Measurements from ENCODE around the gene TARDBP.

TARDBP gene

GRCh38 chr1:11042065-11042464 is 29.6 kb downstream of the TARDBP start:
- DNase-seq, result no peak
- Histone ChIP-seq H3K36me3 (replicated peaks) (no peaks in the 10 kb centered on the region), H3K4me3 (ENCODE audit: low read depth, low read length) (no peak overlapping the region), H3K27me3 (replicated peaks) (no peaks in the 10 kb centered on the region), H3K27ac (no peak overlapping the region)
- in situ Hi-C loops (cut with HindIII; ENCODE audit: low pct_ligation_motif_present, low sequenced_read_pairs), result no loop called here
- TF ChIP-seq CTCF (IDR thresholded peaks at IDR 0.05; ENCODE audit: low read depth, low read length, missing control alignments), result no peak

GRCh38 chr1:11042995-11043874 is 30.8 kb downstream of the TARDBP start:
- DNase-seq, result no peak
- TF ChIP-seq CTCF (IDR thresholded peaks at IDR 0.05; ENCODE audit: low read depth, low read length, missing control alignments), result no peak
- H3K27me3 ChIP-seq (replicated peaks), result no peaks in the 10 kb centered on the region
- H3K4me3 ChIP-seq (ENCODE audit: low read depth, low read length), result no peak overlapping the region
- no peaks in the 10 kb centered on the region for H3K36me3 ChIP-seq (replicated peaks)
- H3K27ac ChIP-seq, result no peak overlapping the region
- in situ Hi-C loops (cut with HindIII; ENCODE audit: low pct_ligation_motif_present, low sequenced_read_pairs), result no loop called here

GRCh38 chr1:11044086-11044848 is 31.8 kb downstream of the TARDBP start:
- TF ChIP-seq CTCF (IDR thresholded peaks at IDR 0.05; ENCODE audit: low read depth, low read length, missing control alignments), result no peak
- no peak for DNase-seq
- in situ Hi-C loops (cut with HindIII; ENCODE audit: low pct_ligation_motif_present, low sequenced_read_pairs), result no loop called here

GRCh38 chr1:11044849-11045427 is 32.5 kb downstream of the TARDBP start:
- Histone ChIP-seq H3K36me3 (replicated peaks) (no peaks in the 10 kb centered on the region), H3K4me3 (ENCODE audit: low read depth, low read length) (no peak overlapping the region), H3K27ac (no peak overlapping the region), H3K27me3 (replicated peaks) (no peaks in the 10 kb centered on the region)
- no peak for DNase-seq
- no peak for TF ChIP-seq CTCF (IDR thresholded peaks at IDR 0.05; ENCODE audit: low read depth, low read length, missing control alignments)
- in situ Hi-C loops (cut with HindIII; ENCODE audit: low pct_ligation_motif_present, low sequenced_read_pairs), result no loop called here

More at GRCh38 chr1:11044086-11044848, 31.8 kb downstream of the TARDBP start:
- Histone ChIP-seq H3K27me3 (replicated peaks) (no peaks in the 10 kb centered on the region), H3K36me3 (replicated peaks) (no peaks in the 10 kb centered on the region), H3K4me3 (ENCODE audit: low read depth, low read length) (no peak overlapping the region), H3K27ac (no peak overlapping the region)

- in situ Hi-C loops (cut with HindIII; ENCODE audit: low pct_ligation_motif_present, low sequenced_read_pairs), result no loop called here
- no peaks in the 10 kb centered on the region for H3K27me3 ChIP-seq (replicated peaks)
- TF ChIP-seq CTCF (IDR thresholded peaks at IDR 0.05; ENCODE audit: low read depth, low read length, missing control alignments), result no peak
- H3K36me3 ChIP-seq (replicated peaks), result no peaks in the 10 kb centered on the region
- H3K27ac ChIP-seq, result no peak overlapping the region
- no peak overlapping the region for H3K4me3 ChIP-seq (ENCODE audit: low read depth, low read length)
- DNase-seq, result no peak
Measured at GRCh38 chr1:11045428-11046269, 33.2 kb downstream of the TARDBP start.

All from brain microvascular endothelial cell (primary cell).